Hepatocyte (in vitro differentiated cells): ENCODE data around the gene CNIH1. TPM values are rescaled to one million over a fixed set of nuclear protein-coding genes. Genes with fewer than 3 reads are reported as not detected.
"Not testable (repeated sequence)": the region's sequence is repeated elsewhere in the genome, so short reads cannot be mapped to it uniquely, and the experiment has no call there.

Source experiments
- DNase-seq: peaks from one replicate; pipeline ENCODE4 v3.0.0-alpha.2; 2016; ENCODE audit warnings: low spot score
- H2AFZ ChIP-seq: fragments of 200-600 bp; sonication (generic); 2 replicates; pipeline ENCODE4 v1.6.0; 2016; ENCODE audit warnings: antibody characterized with exemption, mild to moderate bottlenecking
- H3K27ac ChIP-seq: fragments of 200-600 bp; sonication (generic); 2 replicates; pipeline ENCODE4 v1.5.1; 2016; ENCODE audit warnings: mild to moderate bottlenecking
- H3K27me3 ChIP-seq: fragments of 200-600 bp; sonication (generic); 2 replicates; pipeline ENCODE4 v1.6.1; 2016
- H3K36me3 ChIP-seq: fragments of 200-600 bp; sonication (generic); replicated peaks from 2 replicates; pipeline ENCODE4 v1.5.1; 2016; ENCODE audit warnings: low read depth; ENCODE audit not compliant: insufficient read depth
- H3K4me1 ChIP-seq: fragments of 200-600 bp; sonication (generic); 2 replicates; pipeline ENCODE4 v1.5.1; 2016; ENCODE audit warnings: mild to moderate bottlenecking, moderate library complexity; ENCODE audit not compliant: insufficient read depth
- H3K4me2 ChIP-seq: fragments of 200-600 bp; sonication (generic); 2 replicates; pipeline ENCODE4 v1.6.0; 2016
- H3K4me3 ChIP-seq: fragments of 200-600 bp; sonication (generic); 2 replicates; pipeline ENCODE4 v1.5.1; 2016; ENCODE audit warnings: mild to moderate bottlenecking
- H3K79me2 ChIP-seq: fragments of 200-600 bp; sonication (generic); 2 replicates; pipeline ENCODE4 v1.6.0; 2017; ENCODE audit warnings: mild to moderate bottlenecking
- H3K9me2 ChIP-seq: fragments of 200-600 bp; sonication (generic); replicated peaks from 2 replicates; pipeline ENCODE4 v1.6.0; 2017; ENCODE audit warnings: mild to moderate bottlenecking; ENCODE audit not compliant: insufficient read depth
- H3K9me3 ChIP-seq: fragments of 200-600 bp; sonication (generic); 2 replicates; pipeline ENCODE4 v1.5.1; 2016; ENCODE audit warnings: low read depth, mild to moderate bottlenecking
- H4K20me1 ChIP-seq: fragments of 200-600 bp; sonication (generic); 2 replicates; pipeline ENCODE4 v1.6.0; 2016; ENCODE audit warnings: mild to moderate bottlenecking; ENCODE audit not compliant: insufficient read depth, poor library complexity, severe bottlenecking
- CTCF ChIP-seq: fragments of 200-600 bp; sonication (generic); IDR thresholded peaks from 2 replicates; pipeline ENCODE4 v1.5.1; 2016; ENCODE audit warnings: antibody characterized with exemption, mild to moderate bottlenecking; ENCODE audit not compliant: poor library complexity
- EZH2 ChIP-seq: fragments of 200-600 bp; sonication (generic); IDR thresholded peaks from 2 replicates; pipeline ENCODE4 v1.6.1; 2016; ENCODE audit warnings: antibody characterized with exemption, mild to moderate bottlenecking, borderline replicate concordance
- EZH2phosphoT487 ChIP-seq: fragments of 200-600 bp; sonication (generic); IDR thresholded peaks from one replicate; pipeline ENCODE4 v1.6.1; 2018; ENCODE audit warnings: antibody characterized with exemption, mild to moderate bottlenecking, low read depth, moderate library complexity; ENCODE audit not compliant: unreplicated experiment, severe bottlenecking
- WGBS: methylation state at CpG from one replicate; pipeline ENCODE4 v1.1.6; 2016; ENCODE audit warnings: low lambda C conversion rate; ENCODE audit errors: missing lambda C conversion rate; 5-methylcytosine and 5-hydroxymethylcytosine counted together
- polyA plus RNA-seq: library from polyadenylated mRNA; unstranded; fragments of >200 nt; fragmentation: Nextera tagmentation; extraction: Ambion mirVana; gene quantifications from 2 replicates; pipeline ENCODE4 v1.2.1, GENCODE V29; 2016
- total RNA-seq: library from RNA; depleted of rRNA; stranded (reverse); fragments of >200 nt; gene quantifications from 2 replicates; pipeline ENCODE4 v1.2.3, GENCODE V29; 2014

The CNIH1 gene
- total and polyA plus RNA-seq, 2 experiments from 2014 or later: 201 to 320 TPM

GRCh38 chr14:54465654-54466053 lies 24.5 kb upstream of the CNIH1 start:
- TF ChIP-seq EZH2phosphoT487 (no peak), CTCF (no peak), EZH2 (no peak)
- Histone ChIP-seq H4K20me1 (no peaks in the 10 kb centered on the region), H3K9me3 (no peaks in the 10 kb centered on the region), H2AFZ (no peak overlapping the region), H3K36me3 (no peaks in the 10 kb centered on the region), H3K79me2 (no peaks in the 10 kb centered on the region), H3K4me1 (no peaks in the 10 kb centered on the region), H3K9me2 (no peaks in the 10 kb centered on the region), H3K4me3 (no peak overlapping the region), H3K4me2 (no peak overlapping the region), H3K27ac (no peak overlapping the region), H3K27me3 (no peaks in the 10 kb centered on the region)
- no peak for DNase-seq
- WGBS: 67% methylated on average over 4 of the region's 4 CpGs

GRCh38 chr14:54462048-54462447 lies 20.9 kb upstream of the CNIH1 start:
- H3K4me2 ChIP-seq: no peak overlapping the region
- H4K20me1 ChIP-seq: no peaks in the 10 kb centered on the region
- H3K27me3 ChIP-seq: no peaks in the 10 kb centered on the region
- H2AFZ ChIP-seq: no peak overlapping the region
- no peak for TF ChIP-seq EZH2
- no peak for TF ChIP-seq CTCF
- no peak for TF ChIP-seq EZH2phosphoT487
- H3K36me3 ChIP-seq: no peaks in the 10 kb centered on the region
- no peak overlapping the region for H3K4me3 ChIP-seq
- no peaks in the 10 kb centered on the region for H3K79me2 ChIP-seq
- no peak overlapping the region for H3K27ac ChIP-seq
- DNase-seq: no peak
- H3K4me1 ChIP-seq: no peaks in the 10 kb centered on the region
- H3K9me2 ChIP-seq: no peaks in the 10 kb centered on the region
- H3K9me3 ChIP-seq: no peaks in the 10 kb centered on the region
- WGBS: 88% methylated on average over 5 of the region's 5 CpGs

- Histone ChIP-seq H3K4me2 (no peak overlapping the region), H3K9me3 (no peaks in the 10 kb centered on the region), H3K27ac (no peak overlapping the region), H3K9me2 (no peaks in the 10 kb centered on the region), H3K4me1 (no peaks in the 10 kb centered on the region), H2AFZ (no peak overlapping the region), H3K36me3 (no peaks in the 10 kb centered on the region), H3K4me3 (no peak overlapping the region), H3K27me3 (no peaks in the 10 kb centered on the region), H4K20me1 (no peaks in the 10 kb centered on the region), H3K79me2 (no peaks in the 10 kb centered on the region)
- WGBS: 95% methylated on average over 3 of the region's 3 CpGs
- TF ChIP-seq EZH2 (no peak), EZH2phosphoT487 (no peak), CTCF (no peak)
- no peak for DNase-seq
These were observed 17.9 kb upstream of the CNIH1 start for GRCh38 chr14:54459106-54459505.

- DNase-seq, H3K9me2 ChIP-seq, H3K4me1 ChIP-seq, H2AFZ ChIP-seq, H3K36me3 ChIP-seq, H3K79me2 ChIP-seq, H3K9me3 ChIP-seq, H4K20me1 ChIP-seq, H3K27me3 ChIP-seq, H3K4me2 ChIP-seq, H3K27ac ChIP-seq, H3K4me3 ChIP-seq: not testable (repeated sequence)
These were observed 17.4 kb upstream of the CNIH1 start for GRCh38 chr14:54458536-54458935.
